GM12878 (cell line): ENCODE data around the gene RAB8A. TPM values are rescaled to one million over a fixed set of nuclear protein-coding genes. Genes with fewer than 3 reads are reported as not detected.

Source experiments
- ATAC-seq: fragments of 200-7000 bp; cut with Tn5 transposase; 3 replicates; pipeline ENCODE4 v1.9.1; 2020; ENCODE audit warnings: mild to moderate bottlenecking, moderate library complexity
- BruUV-seq: library from RNA; stranded (reverse); fragments of 400-500 nt; replicated peaks from 2 replicates; lab custom pipeline; 2021; lab: Mats Ljungman, UMichigan
- CTCF ChIA-PET: fragments of 300-600 bp; sonication (Branson Sonifier 250); formaldehyde crosslinking; extraction: SDS; loops from one replicate; lab custom pipeline; 2021; ENCODE audit warnings: inconsistent platforms; lab: Yijun Ruan, JAX
- POLR2A ChIA-PET: fragments of 350-600 bp; formaldehyde crosslinking; extraction: SDS; loops from one replicate; lab custom pipeline; 2021; ENCODE audit warnings: inconsistent platforms; lab: Charles Lee
- RAD21 ChIA-PET: fragments of 300-600 bp; sonication (Branson Sonifier 250); formaldehyde crosslinking; loops from one replicate; lab custom pipeline; 2023; ENCODE audit warnings: antibody characterized with exemption; ENCODE audit not compliant: unreplicated experiment; lab: Charles Lee
- SMC1A ChIA-PET: fragments of 300-600 bp; sonication (Branson Sonifier 250); formaldehyde crosslinking; loops from one replicate; lab custom pipeline; 2023; ENCODE audit not compliant: unreplicated experiment, uncharacterized antibody; lab: Charles Lee
- DNase-seq: peaks from one replicate; pipeline ENCODE4 v3.0.0-alpha.2; 2011; ENCODE audit warnings: low read depth, low spot score
- FAIRE-seq: peaks from 3 replicates; lab custom pipeline; 2011; peaks lifted over from hg19 to GRCh38; lab: Jason Lieb, UNC
- H2AFZ ChIP-seq: 2 replicates; pipeline ENCODE4 v1.6.0; 2011; ENCODE audit warnings: low read depth, low read length, control low read depth; ENCODE audit not compliant: control insufficient read depth
- H3K27ac ChIP-seq: 2 replicates; pipeline ENCODE4 v1.5.1; 2011; ENCODE audit warnings: control low read depth; ENCODE audit not compliant: control insufficient read depth, insufficient read depth
- H3K27me3 ChIP-seq, 2 experiments: replicated peaks in 1 of 2; 2 replicates each; pipeline versions ENCODE4 v1.6.0 to v1.6.1; 2011; ENCODE audit warnings: low read length in 1 of 2; ENCODE audit not compliant: control insufficient read depth in 2 of 2, insufficient read depth in 2 of 2
- H3K36me3 ChIP-seq, 2 experiments: 2 replicates each; pipeline ENCODE4 v1.5.1; 2011; ENCODE audit warnings: low read length in 1 of 2; ENCODE audit not compliant: control insufficient read depth in 2 of 2, insufficient read depth in 2 of 2
- H3K4me1 ChIP-seq: 2 replicates; pipeline ENCODE4 v1.6.1; 2011; ENCODE audit warnings: mild to moderate bottlenecking, low read length, moderate library complexity, mixed read lengths; ENCODE audit not compliant: control insufficient read depth, insufficient read depth
- H3K4me2 ChIP-seq: 2 replicates; pipeline ENCODE4 v1.6.0; 2011; ENCODE audit warnings: control low read depth; ENCODE audit not compliant: control insufficient read depth, insufficient read depth
- H3K4me3 ChIP-seq: fragments of 200-600 bp; sonication (generic); 2 replicates; pipeline ENCODE4 v1.5.1; 2016
- H3K79me2 ChIP-seq: 2 replicates; pipeline ENCODE4 v1.6.0; 2011; ENCODE audit warnings: low read length; ENCODE audit not compliant: control insufficient read depth, insufficient read depth
- H3K9ac ChIP-seq: 2 replicates; pipeline ENCODE4 v1.8.0; 2011; ENCODE audit warnings: low read length, control low read depth, mixed read lengths; ENCODE audit not compliant: control insufficient read depth, insufficient read depth
- H3K9me3 ChIP-seq: replicated peaks from 3 replicates; pipeline ENCODE4 v1.5.1; 2011; ENCODE audit warnings: mild to moderate bottlenecking, low read length; ENCODE audit not compliant: control insufficient read depth, insufficient read depth
- H4K20me1 ChIP-seq: 2 replicates; pipeline ENCODE4 v1.6.0; 2011; ENCODE audit not compliant: control insufficient read depth, insufficient read depth
- POLR2AphosphoS5 ChIP-seq: IDR thresholded peaks from 2 replicates; pipeline ENCODE4 v1.6.1; 2011; ENCODE audit warnings: mild to moderate bottlenecking, low read length, inconsistent platforms
- RAD51 ChIP-seq: fragments of 450-650 bp; IDR thresholded peaks from 2 replicates; pipeline ENCODE4 v1.6.1; 2016; ENCODE audit warnings: moderate library complexity, mild to moderate bottlenecking, inconsistent platforms
- YY1 ChIP-seq: IDR thresholded peaks from 2 replicates; pipeline ENCODE4 v1.6.1; 2011; ENCODE audit warnings: low read depth, mild to moderate bottlenecking, low read length
- WGBS: methylation state at CpG from one replicate; pipeline ENCODE4 v1.1.6; 2016; ENCODE audit warnings: low lambda C conversion rate; ENCODE audit not compliant: insufficient replicate concordance, insufficient coverage; ENCODE audit errors: missing lambda C conversion rate; 5-methylcytosine and 5-hydroxymethylcytosine counted together
- in situ Hi-C: fragments of 300-500 bp; cut with MboI; formaldehyde crosslinking; loops from 9 replicates; pipeline ENCODE4 v1.14.3; 2018; ENCODE audit warnings: mixed read lengths
- intact Hi-C: fragments of 100-400 bp; cut with micrococcal nuclease; formaldehyde crosslinking; loops from one replicate; pipeline ENCODE4 v1.14.2; 2022; ENCODE audit not compliant: unreplicated experiment
- polyA plus RNA-seq, 11 experiments: library from polyadenylated mRNA; depleted of rRNA in 4 of 11; unstranded in 6 of 11; stranded (reverse) in 5 of 11; fragments of >200 nt; fragmentation: Nextera tagmentation in 4 of 11; fragmentation: Illumina TruSeq in 1 of 11; extraction: Ambion mirVana in 4 of 11; extraction: Trizol in 1 of 11; gene quantifications; 1 replicate in 1 of 11; 2 replicates in 10 of 11; pipeline versions ENCODE4 v1.2.1 to v1.2.3, GENCODE V29; 2011 to 2016; ENCODE audit warnings: inconsistent platforms in 2 of 11, missing spikeins in 2 of 11, low read depth in 1 of 11
- total RNA-seq, 4 experiments: library from RNA; depleted of rRNA in 3 of 4; stranded (reverse); fragments of >200 nt in 3 of 4; fragmentation: Illumina TruSeq in 1 of 4; extraction: Trizol in 1 of 4; gene quantifications; 2 replicates each; pipeline versions ENCODE4 v1.2.1 to v1.2.3, GENCODE V29; 2013 to 2021
- TF ChIP-seq, protein P1 (sequence below): IDR thresholded peaks from 2 replicates; pipeline ENCODE4 v1.6.1; 2011; ENCODE audit warnings: borderline replicate concordance, low read depth, mild to moderate bottlenecking, moderate library complexity, mixed read lengths, low read length; ENCODE audit not compliant: insufficient read depth; ENCODE audit errors: extremely low read length
- TF ChIP-seq, protein P2 (sequence below): fragments of 450-650 bp; IDR thresholded peaks from 2 replicates; pipeline ENCODE4 v1.6.1; 2017; ENCODE audit warnings: mild to moderate bottlenecking, moderate library complexity

Gene RAB8A
- total and polyA plus RNA-seq, 10 of the 15 experiments (the other 5 are each of a cell fraction or from before 2014, with no cell fraction given), result 23.9 to 314 (median 185) TPM

- peak overlapping the region; percentile 35; the same call in 1 of the 2 replicates for H3K4me3 ChIP-seq
- peak overlapping the region; percentile 82 for H3K4me2 ChIP-seq
- in situ Hi-C loops (no loop called here), intact Hi-C loops (loop anchor here (10.0 kb wide), 1 partner anchor 329 kb away; no protein-coding TSS in a partner anchor)
- ChIA-PET POLR2A (interaction anchor here (0.9 to 11.3 kb wide), 3 partner anchors 20 to 28 kb away, joined by 3 to 174 read pairs (median 4); partner anchors contain the start of gene HSH2D), RAD21 (interaction anchor here (0.7 to 5.6 kb wide), 5 partner anchors 24 to 66 kb away, joined by 3 to 80 read pairs (median 12); partner anchors contain the start of gene HSH2D), SMC1A (interaction anchor here (0.8 to 8.6 kb wide), 10 partner anchors 25 to 70 kb away, joined by 3 to 135 read pairs (median 4); partner anchors contain the start of genes FAM32A, HSH2D and TPM4), CTCF (interaction anchor here (0.7 to 6.8 kb wide), 8 partner anchors 21 to 69 kb away, joined by 3 to 111 read pairs (median 16); partner anchors contain the start of genes FAM32A, HSH2D and TPM4)
- H3K9me3 ChIP-seq, result no peaks in the 10 kb centered on the region
- no peaks in the 10 kb centered on the region for H4K20me1 ChIP-seq
- FAIRE-seq, result no peak
- H3K4me1 ChIP-seq, result peaks cover 66% of the 10 kb centered on the region
- no TSS peak for BruUV-seq
- H2AFZ ChIP-seq, result no peak overlapping the region
- peak overlapping the region; percentile 100 for H3K27ac ChIP-seq
- ATAC-seq, result no peak
- peaks cover 0 to 14% of the 10 kb centered on the region in 2 experiments; a peak in 3 of 4 replicates for H3K36me3 ChIP-seq
- TF ChIP-seq, protein P1, sequence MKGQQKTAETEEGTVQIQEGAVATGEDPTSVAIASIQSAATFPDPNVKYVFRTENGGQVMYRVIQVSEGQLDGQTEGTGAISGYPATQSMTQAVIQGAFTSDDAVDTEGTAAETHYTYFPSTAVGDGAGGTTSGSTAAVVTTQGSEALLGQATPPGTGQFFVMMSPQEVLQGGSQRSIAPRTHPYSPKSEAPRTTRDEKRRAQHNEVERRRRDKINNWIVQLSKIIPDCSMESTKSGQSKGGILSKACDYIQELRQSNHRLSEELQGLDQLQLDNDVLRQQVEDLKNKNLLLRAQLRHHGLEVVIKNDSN, result no peak
- TF ChIP-seq RAD51 (no peak), YY1 (peak; percentile 63), POLR2AphosphoS5 (no peak)
- TF ChIP-seq, protein P2, sequence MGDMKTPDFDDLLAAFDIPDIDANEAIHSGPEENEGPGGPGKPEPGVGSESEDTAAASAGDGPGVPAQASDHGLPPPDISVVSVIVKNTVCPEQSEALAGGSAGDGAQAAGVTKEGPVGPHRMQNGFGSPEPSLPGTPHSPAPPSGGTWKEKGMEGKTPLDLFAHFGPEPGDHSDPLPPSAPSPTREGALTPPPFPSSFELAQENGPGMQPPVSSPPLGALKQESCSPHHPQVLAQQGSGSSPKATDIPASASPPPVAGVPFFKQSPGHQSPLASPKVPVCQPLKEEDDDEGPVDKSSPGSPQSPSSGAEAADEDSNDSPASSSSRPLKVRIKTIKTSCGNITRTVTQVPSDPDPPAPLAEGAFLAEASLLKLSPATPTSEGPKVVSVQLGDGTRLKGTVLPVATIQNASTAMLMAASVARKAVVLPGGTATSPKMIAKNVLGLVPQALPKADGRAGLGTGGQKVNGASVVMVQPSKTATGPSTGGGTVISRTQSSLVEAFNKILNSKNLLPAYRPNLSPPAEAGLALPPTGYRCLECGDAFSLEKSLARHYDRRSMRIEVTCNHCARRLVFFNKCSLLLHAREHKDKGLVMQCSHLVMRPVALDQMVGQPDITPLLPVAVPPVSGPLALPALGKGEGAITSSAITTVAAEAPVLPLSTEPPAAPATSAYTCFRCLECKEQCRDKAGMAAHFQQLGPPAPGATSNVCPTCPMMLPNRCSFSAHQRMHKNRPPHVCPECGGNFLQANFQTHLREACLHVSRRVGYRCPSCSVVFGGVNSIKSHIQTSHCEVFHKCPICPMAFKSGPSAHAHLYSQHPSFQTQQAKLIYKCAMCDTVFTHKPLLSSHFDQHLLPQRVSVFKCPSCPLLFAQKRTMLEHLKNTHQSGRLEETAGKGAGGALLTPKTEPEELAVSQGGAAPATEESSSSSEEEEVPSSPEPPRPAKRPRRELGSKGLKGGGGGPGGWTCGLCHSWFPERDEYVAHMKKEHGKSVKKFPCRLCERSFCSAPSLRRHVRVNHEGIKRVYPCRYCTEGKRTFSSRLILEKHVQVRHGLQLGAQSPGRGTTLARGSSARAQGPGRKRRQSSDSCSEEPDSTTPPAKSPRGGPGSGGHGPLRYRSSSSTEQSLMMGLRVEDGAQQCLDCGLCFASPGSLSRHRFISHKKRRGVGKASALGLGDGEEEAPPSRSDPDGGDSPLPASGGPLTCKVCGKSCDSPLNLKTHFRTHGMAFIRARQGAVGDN, result no peak
- no peak for DNase-seq
- WGBS, result 96% methylated on average over 9 of the region's 9 CpGs
- no peaks in the 10 kb centered on the region for H3K27me3 ChIP-seq
- H3K79me2 ChIP-seq, result peaks cover 72% of the 10 kb centered on the region
- peak overlapping the region; percentile 43; the same call in 1 of the 2 replicates for H3K9ac ChIP-seq
Observed at GRCh38 chr19:16115301-16116039, 3.8 kb downstream of the RAB8A start.
